ENCODE results near the gene ZNF14.
"Not testable (repeated sequence)": the region's sequence is repeated elsewhere in the genome, so short reads cannot be mapped to it uniquely, and the experiment has no call there.

Gene ZNF14

DNA sequence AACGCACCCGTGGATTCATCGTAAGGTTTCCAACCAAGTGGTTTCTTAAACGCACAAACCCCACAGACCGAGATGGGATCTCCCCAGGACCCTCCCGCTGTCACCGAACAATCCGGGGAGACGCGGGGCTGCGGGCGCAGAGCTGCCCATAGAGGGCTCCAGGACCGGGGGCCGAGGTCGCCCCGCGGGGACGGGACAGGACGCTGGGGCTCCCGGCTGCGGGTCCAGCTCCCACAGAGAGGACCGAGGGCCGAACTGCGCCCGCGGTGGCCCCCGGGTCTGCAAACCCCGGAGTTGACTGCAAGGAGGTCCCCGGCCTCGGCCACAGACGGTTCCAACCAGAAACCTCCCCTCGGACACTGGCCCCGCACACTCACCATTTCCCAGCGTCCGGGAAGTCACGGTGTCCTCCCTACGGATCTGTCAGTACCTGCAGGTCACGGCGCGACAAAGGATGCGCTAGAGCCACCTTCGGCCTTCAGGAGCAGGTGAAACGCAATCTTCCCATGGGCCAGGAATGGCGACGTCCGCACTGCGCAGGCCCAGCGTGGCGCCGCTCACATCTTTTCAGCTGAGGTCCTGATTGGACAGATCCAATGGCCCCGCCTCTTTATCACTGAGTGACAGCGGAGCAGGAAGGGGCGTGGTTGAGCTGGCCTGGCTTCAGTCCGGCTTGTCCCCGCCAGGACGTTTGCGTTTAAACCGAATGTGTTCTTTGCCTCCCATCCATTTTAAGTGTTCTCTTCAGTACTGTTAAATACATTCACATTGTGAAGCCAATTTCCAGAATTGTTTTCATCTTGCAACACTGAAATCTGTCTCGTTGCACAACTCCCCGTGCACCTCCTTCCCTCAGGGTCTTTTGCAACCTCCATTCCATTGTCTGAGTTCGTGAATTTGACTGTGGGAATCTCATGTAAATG, at the start of gene ZNF14:
Gene ZNF14 (minus strand): TSS at position 534 of the 923 bp plus-strand sequence. CDS start 154 bp downstream, at position 380.
- FAIRE-seq (peak; percentile 70), DNase-seq (ENCODE audit: low spot score) (peak; percentile 78)

GRCh38 chr19:19781791-19782190, 48.9 kb upstream of the ZNF14 start:
- FAIRE-seq; DNase-seq (ENCODE audit: low spot score): not testable (repeated sequence)

DNA sequence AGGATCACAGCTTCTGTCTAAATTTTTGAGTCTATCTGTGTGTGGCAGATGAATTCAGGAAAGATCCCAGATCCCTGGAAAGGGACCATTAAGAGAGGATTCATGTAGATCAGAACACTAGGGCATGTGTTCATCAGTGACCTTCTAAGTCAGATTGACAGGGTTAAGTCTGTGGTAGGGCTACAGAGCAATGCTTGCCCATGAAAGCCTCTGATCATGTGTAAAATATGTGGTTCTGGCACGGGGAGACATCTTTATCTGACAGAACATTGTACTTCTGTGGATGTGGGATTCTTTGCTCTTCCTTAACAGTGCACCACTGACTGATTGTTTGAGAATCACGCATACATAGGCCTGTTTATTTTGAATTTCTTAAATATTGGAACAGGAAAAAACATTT, 45.8 kb upstream of the ZNF14 start:
- no peak for DNase-seq (ENCODE audit: low spot score)
- FAIRE-seq = no peak

DNA sequence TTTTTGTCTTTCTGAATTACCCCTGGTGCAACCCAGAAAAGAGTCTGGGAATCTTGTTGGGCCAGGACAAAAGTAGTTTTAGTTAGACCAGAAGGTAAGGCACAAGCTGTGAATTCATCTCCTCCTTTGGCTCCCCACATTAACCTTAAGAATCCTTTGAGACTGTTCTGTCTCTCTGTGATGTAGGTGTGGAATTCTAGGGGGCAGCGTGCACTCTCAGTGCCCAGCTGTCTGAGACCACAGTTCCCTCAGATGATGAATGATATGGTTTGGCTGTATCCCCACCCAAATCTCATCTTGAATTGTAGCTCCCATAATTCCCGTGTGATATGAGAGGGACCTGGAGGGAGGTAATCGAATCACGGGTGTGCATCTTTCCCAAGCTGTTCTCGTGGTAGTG, 44.8 kb upstream of the ZNF14 start:
- DNase-seq (ENCODE audit: low spot score) = no peak
- FAIRE-seq = no peak

GRCh38 chr19:19776206-19777008, 43.5 kb upstream of the ZNF14 start:
- FAIRE-seq = peak; percentile 82
- DNase-seq (ENCODE audit: low spot score) = peak; percentile 93

- no peak for DNase-seq (ENCODE audit: low spot score)
- FAIRE-seq = no peak
Measured at GRCh38 chr19:19775891-19776205, 42.9 kb upstream of the ZNF14 start.

GRCh38 chr19:19774354-19775033, 41.6 kb upstream of the ZNF14 start:
- DNase-seq (ENCODE audit: low spot score) (no peak), FAIRE-seq (no peak)

- not testable (repeated sequence) for FAIRE-seq; DNase-seq (ENCODE audit: low spot score)
Measured at GRCh38 chr19:19771963-19772362, 39.1 kb upstream of the ZNF14 start.

DNA sequence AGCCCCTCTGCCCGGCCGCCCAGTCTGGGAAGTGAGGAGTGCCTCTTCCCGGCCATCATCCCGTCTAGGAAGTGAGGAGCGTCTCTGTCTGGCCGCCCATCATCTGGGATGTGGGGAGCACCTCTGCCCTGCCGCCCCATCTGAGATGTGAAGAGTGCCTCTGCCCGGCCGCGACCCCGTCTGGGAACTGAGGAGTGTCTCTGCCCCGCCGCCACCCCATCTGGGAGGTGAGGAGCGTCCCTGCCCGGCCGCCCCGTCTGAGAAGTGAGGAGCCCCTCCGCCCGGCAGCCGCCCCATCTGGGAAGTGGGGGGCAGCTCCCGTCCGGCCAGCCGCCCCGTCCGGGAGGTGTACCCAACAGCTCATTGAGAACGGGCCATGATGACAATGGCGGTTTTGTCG, 37.1 kb upstream of the ZNF14 start:
- FAIRE-seq; DNase-seq (ENCODE audit: low spot score): not testable (repeated sequence)

GRCh38 chr19:19758164-19758563, 25.3 kb upstream of the ZNF14 start:
- FAIRE-seq (no peak), DNase-seq (ENCODE audit: low spot score) (no peak)

- DNase-seq (ENCODE audit: low spot score) (no peak), FAIRE-seq (no peak)
Measured at GRCh38 chr19:19752760-19753403, 20.0 kb upstream of the ZNF14 start.

DNA sequence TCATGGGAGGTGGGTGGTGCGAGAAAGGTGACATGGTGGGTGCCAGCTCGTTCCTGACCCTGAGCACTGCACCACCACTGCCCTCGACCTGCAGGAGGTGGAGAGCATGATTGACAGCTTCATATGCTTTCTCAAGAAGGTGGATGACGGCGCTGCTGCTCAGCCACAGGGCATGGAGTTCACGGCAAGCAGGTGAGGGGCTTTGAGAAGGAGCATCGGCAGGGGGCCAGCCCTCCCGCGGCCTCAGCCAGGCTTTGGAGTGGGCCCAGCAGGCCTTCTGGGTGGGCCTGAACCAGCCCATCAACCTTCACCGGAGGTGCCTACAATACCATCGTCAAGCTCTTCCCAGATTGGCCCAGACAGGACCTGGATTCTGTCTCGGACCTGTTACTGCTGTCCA, 18.9 kb upstream of the ZNF14 start:
- DNase-seq (ENCODE audit: low spot score) = no peak

GRCh38 chr19:19750842-19751790, 18.2 kb upstream of the ZNF14 start:
- DNase-seq (ENCODE audit: low spot score) = no peak
- no peak for FAIRE-seq

More for the DNA sequence above, 18.9 kb upstream of the ZNF14 start:
- FAIRE-seq = no peak

DNA sequence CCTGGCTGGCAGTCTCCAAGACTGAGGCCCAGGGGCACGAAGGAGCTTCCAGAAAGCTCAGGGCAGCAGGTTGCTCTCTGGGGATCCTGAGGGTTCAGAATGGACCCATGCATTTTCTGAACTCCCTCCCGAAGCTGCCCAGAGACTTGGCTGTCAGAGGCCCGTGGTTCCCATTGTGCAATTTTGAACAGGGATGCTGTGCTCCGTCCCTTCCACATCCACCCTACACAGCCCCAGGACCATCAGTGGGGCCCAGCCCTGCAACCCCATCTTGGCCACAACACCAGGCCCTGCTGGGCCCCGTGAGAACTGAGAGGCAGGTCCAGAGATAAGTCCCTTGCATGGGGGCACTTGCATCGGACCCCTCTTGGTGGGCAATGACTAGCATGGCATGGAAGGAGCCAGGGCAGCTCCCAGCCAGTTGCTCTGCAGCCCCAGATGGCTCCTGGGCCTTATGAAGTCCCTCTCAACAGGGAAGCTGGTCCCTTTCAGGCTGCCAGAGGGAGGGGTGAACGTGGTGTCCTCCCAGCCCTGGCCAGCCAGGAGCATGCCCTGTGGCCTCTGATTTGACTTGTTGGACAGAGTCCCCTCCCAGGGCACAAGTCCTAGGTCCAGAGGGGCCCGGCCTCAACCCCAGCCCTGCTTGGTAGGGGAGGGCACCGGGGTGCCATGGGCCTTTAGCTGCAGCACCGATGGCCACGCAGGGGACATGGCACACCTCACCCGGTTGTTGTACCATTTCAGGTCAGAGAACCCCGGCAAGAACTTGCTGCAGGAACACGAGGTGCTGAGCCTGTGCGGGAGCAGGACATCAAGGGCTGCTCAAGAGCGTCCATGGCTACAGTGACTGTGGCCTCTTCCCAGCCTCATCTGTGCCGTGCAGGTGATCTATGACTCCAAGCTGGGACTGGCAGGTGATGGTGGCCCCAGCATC, 17.3 kb upstream of the ZNF14 start:
- no peak for DNase-seq (ENCODE audit: low spot score)
- no peak for FAIRE-seq

DNA sequence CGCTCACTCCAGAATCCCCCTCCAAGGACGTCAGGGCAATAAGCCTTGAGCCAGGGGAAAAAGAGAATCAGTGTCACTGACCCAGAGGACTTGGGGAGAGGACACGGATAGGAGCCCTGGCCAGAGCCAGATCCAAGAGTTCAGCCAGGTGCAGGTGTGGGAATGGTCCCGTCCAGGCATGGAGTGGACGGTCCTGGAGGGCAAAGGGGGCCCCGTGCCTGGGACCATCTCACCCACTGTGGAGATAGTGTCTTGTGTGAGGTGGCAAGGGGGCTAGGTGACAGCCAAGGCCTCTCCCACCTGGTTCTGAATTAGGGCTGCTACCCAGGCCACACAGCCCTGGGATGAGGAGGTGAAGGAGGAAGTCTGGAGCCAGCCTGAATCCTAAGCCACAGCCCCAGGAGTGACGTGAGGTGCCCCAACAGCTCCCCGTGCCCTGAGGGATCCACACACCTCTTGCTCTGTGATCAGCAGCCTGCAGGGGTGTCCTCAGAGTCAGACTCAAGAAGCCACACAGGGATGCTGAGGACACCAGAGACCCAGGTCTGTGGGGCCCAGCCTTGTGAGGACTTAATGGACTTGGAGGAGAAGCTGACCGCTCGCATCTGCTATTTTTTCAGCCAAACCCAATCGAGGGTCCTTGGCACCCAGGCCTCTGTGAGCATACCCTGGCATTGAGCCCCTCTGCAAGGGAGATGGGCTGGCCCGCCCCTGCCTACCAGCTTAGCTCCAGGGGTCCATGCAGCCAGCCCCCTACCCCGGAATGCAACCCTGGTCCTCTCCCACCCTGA, 16.4 kb upstream of the ZNF14 start:
- FAIRE-seq (no peak), DNase-seq (ENCODE audit: low spot score) (no peak)

- no peak for DNase-seq (ENCODE audit: low spot score)
- FAIRE-seq = no peak
Measured at GRCh38 chr19:19748249-19748938, 15.5 kb upstream of the ZNF14 start.

DNA sequence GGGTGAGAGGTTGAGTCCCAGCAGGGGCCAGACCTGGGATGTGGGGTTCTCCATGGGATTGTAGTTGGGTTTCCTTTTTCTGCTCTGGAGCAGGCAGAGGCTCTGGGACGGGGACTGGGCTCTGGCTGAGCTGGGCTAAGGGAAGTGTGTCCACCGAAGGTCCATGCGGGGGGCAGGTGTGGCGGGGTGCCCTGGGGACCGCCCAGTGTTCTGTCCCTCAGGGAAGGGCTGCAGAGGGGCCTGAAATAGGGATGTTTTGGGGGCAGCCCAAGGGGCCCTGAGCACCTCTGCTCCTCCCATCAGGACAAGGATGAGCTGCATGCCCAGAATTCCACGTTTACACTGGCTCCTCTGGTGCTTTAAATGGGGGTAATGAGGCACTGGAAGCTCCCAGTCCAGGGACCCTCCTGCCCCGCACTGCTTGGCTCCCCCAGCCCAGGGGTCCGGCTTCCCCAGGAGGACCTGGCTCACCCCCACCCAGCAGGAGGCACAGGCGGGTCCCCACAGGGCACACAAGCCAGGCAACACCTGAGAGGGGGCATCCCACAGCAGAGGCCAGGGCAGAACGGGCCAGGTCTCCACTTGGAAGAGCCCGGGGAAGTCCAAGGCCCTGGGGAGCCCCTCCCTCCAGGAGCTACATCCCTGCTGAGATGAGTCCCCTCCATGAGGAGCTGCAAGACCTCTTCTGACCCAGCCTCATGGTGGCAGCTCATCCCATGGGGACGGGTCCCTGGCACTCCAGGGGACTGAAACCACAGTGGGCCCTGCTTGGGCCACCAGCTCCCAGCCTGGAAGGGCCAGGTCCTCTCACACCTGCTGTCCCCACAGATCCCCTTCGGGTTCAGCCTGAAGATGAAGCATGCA, 14.7 kb upstream of the ZNF14 start:
- DNase-seq (ENCODE audit: low spot score) (no peak), FAIRE-seq (no peak)

Measured in RCC 7860 (cell line).